CD14-positive monocyte (primary cell): Measurements from ENCODE around the gene MYO1G. TPM values are rescaled to one million over a fixed set of nuclear protein-coding genes. Genes with fewer than 3 reads are reported as not detected.

Source experiments
- DNase-seq, 3 donors: peaks; one replicate each; pipeline ENCODE4 v3.0.0-alpha.2; 2011 to 2022
- H2AFZ ChIP-seq: 2 replicates; pipeline ENCODE4 v1.6.0; 2012; ENCODE audit warnings: mild to moderate bottlenecking, low read depth, low read length, inconsistent platforms; ENCODE audit not compliant: insufficient read depth, poor library complexity, severe bottlenecking
- H3K27ac ChIP-seq, 2 donors: 1 replicate in 1 of 2; 2 replicates in 1 of 2; pipeline ENCODE4 v1.5.1; 2012 to 2013; ENCODE audit warnings: low read length in 2 of 2, control low read depth in 1 of 2, inconsistent platforms in 1 of 2, low read depth in 1 of 2, mild to moderate bottlenecking in 1 of 2
- H3K27me3 ChIP-seq, 2 donors: one replicate each; pipeline versions ENCODE4 v1.6.0 to v1.6.1; 2011 to 2013; ENCODE audit warnings: low read length in 2 of 2; ENCODE audit not compliant: control insufficient read depth in 2 of 2, insufficient read depth in 2 of 2
- H3K36me3 ChIP-seq, 2 donors: replicated peaks in 1 of 2; 1 replicate in 1 of 2; 2 replicates in 1 of 2; pipeline versions ENCODE4 v1.5.1 to v1.6.1; 2012 to 2013; ENCODE audit warnings: low read length in 2 of 2, control low read depth in 1 of 2, inconsistent platforms in 1 of 2, mild to moderate bottlenecking in 1 of 2; ENCODE audit not compliant: insufficient read depth in 2 of 2, control insufficient read depth in 1 of 2
- H3K4me1 ChIP-seq, 2 donors: 1 replicate in 1 of 2; 2 replicates in 1 of 2; pipeline versions ENCODE4 v1.5.1 to v1.6.1; 2012 to 2013; ENCODE audit warnings: low read length in 2 of 2, control low read depth in 1 of 2, inconsistent platforms in 1 of 2, mild to moderate bottlenecking in 1 of 2, moderate library complexity in 1 of 2; ENCODE audit not compliant: insufficient read depth in 2 of 2, control insufficient read depth in 1 of 2
- H3K4me2 ChIP-seq: replicated peaks from 2 replicates; pipeline ENCODE3; 2012; ENCODE audit warnings: low read length, moderate library complexity, mild to moderate bottlenecking; ENCODE audit not compliant: poor library complexity, severe bottlenecking; ENCODE audit errors: extremely low read depth
- H3K4me3 ChIP-seq, 3 experiments: fragments of 200-600 bp in 1 of 3; sonication (generic) in 1 of 3; replicated peaks in 1 of 3; 1 replicate in 2 of 3; 2 replicates in 1 of 3; pipeline ENCODE4 v1.5.1; 2011 to 2013; ENCODE audit warnings: low read length in 3 of 3, mild to moderate bottlenecking in 3 of 3, control low read depth in 2 of 3, low read depth in 2 of 3, inconsistent platforms in 1 of 3, moderate library complexity in 1 of 3
- H3K79me2 ChIP-seq: 2 replicates; pipeline ENCODE4 v1.6.0; 2012; ENCODE audit warnings: mild to moderate bottlenecking, control low read depth, inconsistent platforms, low read length, moderate library complexity; ENCODE audit not compliant: insufficient read depth
- H3K9ac ChIP-seq: 2 replicates; pipeline ENCODE4 v1.6.0; 2017; ENCODE audit warnings: low read length, mild to moderate bottlenecking; ENCODE audit not compliant: insufficient read depth, poor library complexity, severe bottlenecking
- H3K9me3 ChIP-seq, 2 donors: replicated peaks in 1 of 2; 1 replicate in 1 of 2; 2 replicates in 1 of 2; pipeline versions ENCODE4 v1.5.1 to v1.6.1; 2012 to 2013; ENCODE audit warnings: low read length in 2 of 2, control low read depth in 1 of 2; ENCODE audit not compliant: control insufficient read depth in 1 of 2, insufficient read depth in 1 of 2
- H4K20me1 ChIP-seq: 2 replicates; pipeline ENCODE4 v1.6.0; 2012; ENCODE audit warnings: mild to moderate bottlenecking, low read length, control low read depth, moderate library complexity; ENCODE audit not compliant: insufficient read depth
- H3K27ac Mint-ChIP-seq, 7 donors: one replicate each; pipeline ENCODE4 v1.8.0; 2020; ENCODE audit warnings: mild to moderate bottlenecking in 7 of 7, mixed read lengths in 7 of 7, moderate library complexity in 6 of 7, inconsistent platforms in 2 of 7
- H3K27me3 Mint-ChIP-seq, 3 donors: one replicate each; pipeline ENCODE4 v1.8.0; 2021 to 2022; ENCODE audit warnings: low read depth in 3 of 3, mild to moderate bottlenecking in 3 of 3, mixed read lengths in 3 of 3, moderate library complexity in 3 of 3, inconsistent platforms in 1 of 3
- H3K36me3 Mint-ChIP-seq, 2 donors: one replicate each; pipeline ENCODE4 v1.8.0; 2020; ENCODE audit warnings: mixed read lengths in 2 of 2, inconsistent platforms in 1 of 2, mild to moderate bottlenecking in 1 of 2
- H3K4me1 Mint-ChIP-seq: one replicate; pipeline ENCODE4 v1.8.0; 2020; ENCODE audit warnings: mild to moderate bottlenecking, mixed read lengths
- H3K4me3 Mint-ChIP-seq, 2 donors: one replicate each; pipeline ENCODE4 v1.8.0; 2020; ENCODE audit warnings: mild to moderate bottlenecking in 2 of 2, mixed read lengths in 2 of 2, moderate library complexity in 1 of 2
- H3K9me3 Mint-ChIP-seq, 7 donors: one replicate each; pipeline ENCODE4 v1.8.0; 2020 to 2022; ENCODE audit warnings: mixed read lengths in 7 of 7, mild to moderate bottlenecking in 6 of 7, moderate library complexity in 6 of 7, inconsistent platforms in 2 of 7
- CTCF ChIP-seq: fragments of 200-600 bp; IDR thresholded peaks from one replicate; pipeline ENCODE4 v1.8.0; 2022; ENCODE audit warnings: antibody characterized with exemption, mild to moderate bottlenecking
- WGBS: methylation state at CpG from one replicate; pipeline ENCODE4 v1.1.5; 2013; ENCODE audit warnings: missing lambda C conversion rate; ENCODE audit not compliant: insufficient coverage; 5-methylcytosine and 5-hydroxymethylcytosine counted together
- intact Hi-C, 2 donors: fragments of 100-400 bp; cut with micrococcal nuclease; formaldehyde crosslinking; loops; one replicate each; pipeline versions ENCODE4 v1.15.0 to v1.15.1; 2023
- polyA plus RNA-seq, 3 donors: library from polyadenylated mRNA; depleted of rRNA in 1 of 3; unstranded in 2 of 3; stranded (reverse) in 1 of 3; fragments of 300-500 nt in 2 of 3; fragments of >200 nt in 1 of 3; fragmentation: Illumina TruSeq in 2 of 3; gene quantifications; 1 replicate in 2 of 3; 2 replicates in 1 of 3; pipeline ENCODE4 v1.2.3, GENCODE V29; 2012 to 2021

Gene MYO1G
- polyA plus RNA-seq, 3 donors: 119 to 314 (median 135) TPM

GRCh38 chr7:44981035-44981706 is 2.4 kb upstream of the MYO1G start:
- H3K4me3 ChIP-seq: peak overlapping the region in 1 of 3 experiments; percentile 99
- Mint-ChIP-seq H3K4me3 (peak overlapping the region in 1 of 2 donors; percentile 97), H3K36me3 (peaks cover 56 to 57% of the 10 kb centered on the region in 2 donors), H3K9me3 (no peaks in the 10 kb centered on the region), H3K4me1 (peaks cover 72% of the 10 kb centered on the region), H3K27me3 (peaks cover 0 to 6% (median 0%) of the 10 kb centered on the region in 3 donors), H3K27ac (peak overlapping the region; percentile 99 to 100 (median 99))
- H3K27me3 ChIP-seq: no peaks in the 10 kb centered on the region
- H3K79me2 ChIP-seq: peaks cover 76% of the 10 kb centered on the region
- DNase-seq: peak in 2 of 3 donors; percentile 27 to 69
- TF ChIP-seq CTCF: no peak
- no peaks in the 10 kb centered on the region for H3K9me3 ChIP-seq
- intact Hi-C loops: loop anchor here (2.0 to 10.0 kb wide), 2 partner anchors 18 to 96 kb away; partner anchors contain the start of gene PURB (in 1 of the 2)
- H3K36me3 ChIP-seq: peaks cover 31 to 48% of the 10 kb centered on the region in 2 donors
- peaks cover 71 to 81% of the 10 kb centered on the region in 2 donors for H3K4me1 ChIP-seq
- peak overlapping the region; percentile 99 to 100 for H3K27ac ChIP-seq
- H4K20me1 ChIP-seq: peaks cover 35% of the 10 kb centered on the region
- H2AFZ ChIP-seq: no peak overlapping the region
- WGBS: 60% methylated on average over 6 of the region's 7 CpGs
- H3K4me2 ChIP-seq: peak overlapping the region; percentile 100
- peak overlapping the region; percentile 95 for H3K9ac ChIP-seq

- H3K36me3 ChIP-seq: peaks cover 37 to 54% of the 10 kb centered on the region in 2 donors
- H3K27ac Mint-ChIP-seq: peak overlapping the region; percentile 99 to 100 (median 99)
- H3K4me3 Mint-ChIP-seq: peak overlapping the region; percentile 97
- no peaks in the 10 kb centered on the region for H3K27me3 ChIP-seq
- H3K27me3 Mint-ChIP-seq: peaks cover 0 to 6% (median 0%) of the 10 kb centered on the region in 3 donors
- peaks cover 72% of the 10 kb centered on the region for H3K4me1 Mint-ChIP-seq
- intact Hi-C loops: loop anchor here (2.0 to 10.0 kb wide), 2 partner anchors 18 to 96 kb away; partner anchors contain the start of gene PURB (in 1 of the 2)
- peaks cover 35% of the 10 kb centered on the region for H4K20me1 ChIP-seq
- peak overlapping the region; percentile 100 for H3K4me2 ChIP-seq
- H2AFZ ChIP-seq: no peak overlapping the region
- H3K4me3 ChIP-seq: peak overlapping the region in 1 of 3 experiments; percentile 99
- no peaks in the 10 kb centered on the region for H3K9me3 Mint-ChIP-seq
- DNase-seq: peak; percentile 95 to 99 (median 97)
- peaks cover 72 to 81% of the 10 kb centered on the region in 2 donors for H3K4me1 ChIP-seq
- WGBS: 0% methylated on average over 2 of the region's 8 CpGs
- no peaks in the 10 kb centered on the region for H3K9me3 ChIP-seq
- peak overlapping the region; percentile 99 to 100 for H3K27ac ChIP-seq
- peak overlapping the region; percentile 95 for H3K9ac ChIP-seq
- peaks cover 57 to 61% of the 10 kb centered on the region in 2 donors for H3K36me3 Mint-ChIP-seq
- peaks cover 76% of the 10 kb centered on the region for H3K79me2 ChIP-seq
- TF ChIP-seq CTCF: no peak
Measured at GRCh38 chr7:44980393-44981034, 1.7 kb upstream of the MYO1G start.
